Activated CD8-positive, alpha-beta T cell treated with anti-CD3 and anti-CD28 coated beads, Interleukin-2, amount 10 ng/mL, durations not matched to agents 7 days and 5 days (primary cell): ENCODE measurements around the gene MTLN. TPM values are rescaled to one million over a fixed set of nuclear protein-coding genes. Genes with fewer than 3 reads are reported as not detected.

Experiments used
- ATAC-seq: fragments of 150-1000 bp; cut with Tn5 transposase; one replicate; pipeline ENCODE4 v1.10.0; 2021; ENCODE audit warnings: moderate library complexity
- CTCF ChIA-PET: fragments of 350-600 bp; sonication (Branson Sonifier 250); formaldehyde crosslinking; loops from one replicate; lab custom pipeline; 2021; ENCODE audit warnings: antibody characterized with exemption; lab: Charles Lee
- POLR2A ChIA-PET: fragments of 350-600 bp; sonication (Branson Sonifier 250); formaldehyde crosslinking; loops from one replicate; lab custom pipeline; 2021; ENCODE audit warnings: antibody characterized with exemption; lab: Charles Lee
- DNase-seq: peaks from one replicate; pipeline ENCODE4 v3.0.0-alpha.2; 2020
- H3K27ac Mint-ChIP-seq: one replicate; pipeline ENCODE4 v1.8.0; 2021; ENCODE audit warnings: mild to moderate bottlenecking, mixed read lengths
- H3K27me3 Mint-ChIP-seq: one replicate; pipeline ENCODE4 v1.8.0; 2021; ENCODE audit warnings: low read depth, mixed read lengths
- H3K36me3 Mint-ChIP-seq: one replicate; pipeline ENCODE4 v1.8.0; 2021; ENCODE audit warnings: low read depth, mixed read lengths
- H3K4me1 Mint-ChIP-seq: one replicate; pipeline ENCODE4 v1.8.0; 2021; ENCODE audit warnings: low read depth, mixed read lengths
- H3K4me3 Mint-ChIP-seq: one replicate; pipeline ENCODE4 v1.8.0; 2021; ENCODE audit warnings: mild to moderate bottlenecking, mixed read lengths
- H3K9me3 Mint-ChIP-seq: one replicate; pipeline ENCODE4 v1.8.0; 2022; ENCODE audit warnings: mixed read lengths; ENCODE audit not compliant: insufficient read depth
- total RNA-seq, 2 experiments: library from RNA; stranded (reverse); gene quantifications; one replicate each; pipeline ENCODE4 v1.2.3, GENCODE V29; 2021

MTLN gene
- total RNA-seq, 2 experiments from 2014 or later: 44.7 to 48.2 TPM

DNA sequence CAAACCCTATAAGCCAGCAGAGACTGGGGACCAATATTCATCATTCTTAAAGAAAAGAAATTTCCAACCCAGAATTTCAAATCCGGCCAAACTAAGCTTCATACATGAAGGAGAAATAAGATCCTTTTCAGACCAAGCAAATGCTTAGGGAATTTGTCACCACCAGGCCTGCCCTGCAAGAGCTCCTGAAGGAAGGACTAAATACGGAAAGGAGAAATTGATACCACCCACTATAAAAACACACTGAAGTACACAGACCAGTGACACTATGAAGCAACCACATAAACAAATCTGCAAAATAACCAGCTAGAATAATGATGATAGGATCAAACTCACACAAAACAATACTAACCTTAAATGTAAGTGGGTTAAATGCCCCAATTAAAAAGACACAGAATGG is 29.9 kb downstream of the MTLN start:
- DNase-seq (no peak), ATAC-seq (no peak)
- Mint-ChIP-seq H3K4me3 (no peak overlapping the region), H3K9me3 (peaks cover 13% of the 10 kb centered on the region), H3K27me3 (peaks cover 5% of the 10 kb centered on the region), H3K36me3 (no peaks in the 10 kb centered on the region), H3K4me1 (no peaks in the 10 kb centered on the region), H3K27ac (no peak overlapping the region)
- CTCF ChIA-PET: no interaction called here
- POLR2A ChIA-PET: no interaction called here

DNA sequence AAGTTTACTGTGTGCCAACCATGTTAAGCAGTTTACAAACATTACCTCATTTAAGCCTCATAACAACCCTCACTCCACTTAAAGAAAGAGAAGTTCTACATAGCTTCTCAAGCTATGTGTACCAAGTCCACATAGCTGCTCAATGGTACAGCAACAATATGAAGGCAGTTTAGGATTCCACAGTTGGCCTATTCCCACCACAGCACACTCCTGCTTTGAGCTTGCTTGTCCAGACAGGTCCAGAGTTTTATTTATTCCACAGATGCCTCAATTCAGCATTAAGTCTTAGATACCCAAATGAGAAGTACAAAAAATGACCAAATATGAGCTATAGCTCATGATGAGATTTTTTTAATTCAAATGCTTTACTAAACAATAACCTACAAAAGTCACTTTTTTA is 32.3 kb downstream of the MTLN start:
- ATAC-seq (no peak), DNase-seq (no peak)
- peaks cover 8% of the 10 kb centered on the region for H3K9me3 Mint-ChIP-seq
- no peak overlapping the region for H3K4me3 Mint-ChIP-seq
- ChIA-PET CTCF (interaction anchor here (1.2 kb wide), 1 partner anchor 23 kb away, joined by 3 read pairs; no protein-coding TSS in a partner anchor), POLR2A (no interaction called here)
- H3K4me1 Mint-ChIP-seq: no peaks in the 10 kb centered on the region
- peaks cover 2% of the 10 kb centered on the region for H3K27me3 Mint-ChIP-seq
- H3K27ac Mint-ChIP-seq: no peak overlapping the region
- no peaks in the 10 kb centered on the region for H3K36me3 Mint-ChIP-seq

DNA sequence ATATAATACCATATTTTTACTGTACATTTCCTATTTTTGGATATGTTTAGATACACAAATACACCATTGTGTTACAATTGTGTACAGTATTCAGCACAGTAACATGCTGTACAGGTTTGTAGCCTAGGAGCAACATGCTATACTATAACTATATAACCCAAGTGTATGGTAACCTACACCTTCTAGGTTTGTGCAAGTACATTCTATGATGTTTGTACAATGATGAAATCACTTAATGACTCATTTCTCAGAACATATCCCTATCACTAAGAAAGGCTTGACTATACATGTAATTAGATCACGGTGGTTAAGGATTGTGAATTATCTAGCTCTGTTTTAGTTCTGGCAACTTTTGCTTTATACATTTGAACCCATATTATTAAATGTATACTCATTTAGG is 38.8 kb downstream of the MTLN start:
- H3K4me3 Mint-ChIP-seq: no peak overlapping the region
- H3K4me1 Mint-ChIP-seq: peaks cover 7% of the 10 kb centered on the region
- no peaks in the 10 kb centered on the region for H3K9me3 Mint-ChIP-seq
- H3K27ac Mint-ChIP-seq: no peak overlapping the region
- ChIA-PET POLR2A (no interaction called here), CTCF (no interaction called here)
- no peak for DNase-seq
- no peak for ATAC-seq
- H3K36me3 Mint-ChIP-seq: no peaks in the 10 kb centered on the region
- H3K27me3 Mint-ChIP-seq: peaks cover 8% of the 10 kb centered on the region

DNA sequence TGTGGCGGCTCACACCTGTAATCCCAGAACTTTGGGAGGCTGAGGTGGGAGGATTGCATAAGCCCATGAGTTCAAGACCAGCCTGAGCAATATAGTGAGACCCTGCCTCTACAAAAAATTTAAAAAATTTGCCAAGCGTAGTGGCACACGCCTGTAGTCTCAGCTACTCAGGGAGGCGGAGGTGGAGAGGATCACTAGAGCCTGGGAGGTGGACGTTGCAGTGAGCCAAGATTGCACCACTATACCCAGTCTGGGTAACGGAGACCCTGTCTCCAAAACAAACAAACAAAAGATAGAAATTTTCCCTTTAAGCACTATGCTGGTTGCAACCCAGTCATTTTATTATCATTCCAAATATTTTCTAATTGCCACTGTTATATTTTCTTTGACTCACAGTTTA is 39.8 kb downstream of the MTLN start:
- H3K27ac Mint-ChIP-seq: no peak overlapping the region
- DNase-seq: no peak
- peaks cover 7% of the 10 kb centered on the region for H3K4me1 Mint-ChIP-seq
- CTCF ChIA-PET: no interaction called here
- H3K9me3 Mint-ChIP-seq: no peaks in the 10 kb centered on the region
- POLR2A ChIA-PET: no interaction called here
- ATAC-seq: no peak
- peaks cover 8% of the 10 kb centered on the region for H3K27me3 Mint-ChIP-seq
- H3K36me3 Mint-ChIP-seq: no peaks in the 10 kb centered on the region
- no peak overlapping the region for H3K4me3 Mint-ChIP-seq

DNA sequence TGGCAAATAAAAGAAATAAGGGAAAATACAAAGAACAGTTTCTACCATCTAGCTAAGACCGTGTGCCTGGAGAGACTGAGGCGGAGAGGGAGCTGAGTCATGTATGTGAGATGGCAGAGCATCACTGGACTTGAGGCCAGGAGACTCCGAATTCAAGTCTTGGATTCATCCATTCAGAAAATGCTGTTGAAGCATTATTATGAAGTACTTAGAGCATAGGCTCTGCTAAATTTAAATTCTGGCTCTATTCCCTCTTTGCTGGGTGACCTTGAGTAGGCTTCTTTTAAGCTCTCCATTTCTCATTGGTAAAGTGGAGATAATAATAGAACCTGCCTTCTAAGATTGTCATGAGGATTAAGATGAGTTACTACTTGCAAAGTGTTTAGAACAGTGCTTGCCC is 42.2 kb downstream of the MTLN start:
- CTCF ChIA-PET: interaction anchor here (3.3 kb wide), 1 partner anchor 13 kb away, joined by 14 read pairs; no protein-coding TSS in a partner anchor
- no peak for ATAC-seq
- no peaks in the 10 kb centered on the region for H3K36me3 Mint-ChIP-seq
- H3K4me3 Mint-ChIP-seq: no peak overlapping the region
- no peak overlapping the region for H3K27ac Mint-ChIP-seq
- peaks cover 11% of the 10 kb centered on the region for H3K27me3 Mint-ChIP-seq
- peaks cover 7% of the 10 kb centered on the region for H3K4me1 Mint-ChIP-seq
- POLR2A ChIA-PET: no interaction called here
- H3K9me3 Mint-ChIP-seq: no peaks in the 10 kb centered on the region
- DNase-seq: no peak

DNA sequence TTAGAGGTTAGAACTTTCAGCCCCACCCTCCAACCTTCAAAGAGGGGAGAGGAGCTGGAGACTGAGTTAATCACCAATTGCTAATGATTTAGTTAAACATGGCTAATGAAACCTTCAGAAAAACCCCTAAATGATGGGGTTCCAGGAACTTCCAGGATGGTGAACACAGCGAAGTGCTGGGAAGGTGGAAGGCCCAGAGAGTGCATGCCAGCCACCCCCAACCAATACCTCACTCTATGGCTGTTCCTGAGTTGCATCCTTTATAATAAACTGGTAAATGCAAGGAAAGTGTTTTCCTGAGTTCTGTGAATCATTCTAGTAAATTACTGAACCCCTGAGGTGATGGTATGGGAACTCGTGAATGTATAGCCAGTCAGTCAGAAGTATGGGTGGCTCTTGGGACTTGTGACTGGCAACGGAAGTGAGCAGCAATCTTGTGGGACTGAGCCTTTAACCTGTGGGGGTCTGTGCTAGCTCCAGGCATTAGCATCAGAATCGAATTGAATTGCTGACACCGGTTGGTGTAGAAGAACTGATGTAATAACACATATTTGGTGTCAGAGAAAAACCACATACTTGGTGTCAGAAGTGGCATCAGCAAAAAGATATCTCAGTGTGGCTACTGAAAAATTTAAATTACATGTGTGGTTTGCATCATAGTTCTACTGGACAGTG is 44.9 kb downstream of the MTLN start:
- no peaks in the 10 kb centered on the region for H3K9me3 Mint-ChIP-seq
- no peak for DNase-seq
- H3K4me3 Mint-ChIP-seq: no peak overlapping the region
- H3K4me1 Mint-ChIP-seq: peaks cover 7% of the 10 kb centered on the region
- H3K27me3 Mint-ChIP-seq: peaks cover 13% of the 10 kb centered on the region
- no peaks in the 10 kb centered on the region for H3K36me3 Mint-ChIP-seq
- no peak overlapping the region for H3K27ac Mint-ChIP-seq
- no peak for ATAC-seq
- CTCF ChIA-PET: interaction anchor here (1.0 kb wide), 2 partner anchors 10 kb away, joined by 3 to 5 read pairs; no protein-coding TSS in a partner anchor
- POLR2A ChIA-PET: no interaction called here

DNA sequence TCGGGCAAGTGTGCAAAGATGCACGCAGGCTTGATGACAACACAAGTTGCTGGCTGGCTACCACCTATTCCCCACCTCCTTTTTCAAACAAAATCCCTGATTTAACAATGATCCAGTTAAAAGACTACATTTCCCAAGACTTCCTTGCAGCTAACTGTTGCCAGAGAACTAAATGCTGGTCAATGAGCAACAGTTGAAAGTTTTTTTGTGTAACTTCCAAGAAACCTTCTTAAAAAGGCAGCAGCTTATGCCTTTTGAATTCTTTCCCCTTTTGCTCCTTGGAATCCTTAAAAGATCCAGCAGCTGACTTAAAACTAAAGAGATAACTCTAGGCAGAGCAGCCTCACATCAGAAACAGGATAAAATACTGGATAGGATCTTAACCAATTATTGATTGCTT is 46.1 kb downstream of the MTLN start:
- DNase-seq (no peak), ATAC-seq (no peak)
- no peaks in the 10 kb centered on the region for H3K9me3 Mint-ChIP-seq
- ChIA-PET POLR2A (no interaction called here), CTCF (no interaction called here)
- no peak overlapping the region for H3K27ac Mint-ChIP-seq
- no peaks in the 10 kb centered on the region for H3K36me3 Mint-ChIP-seq
- H3K4me1 Mint-ChIP-seq: peaks cover 7% of the 10 kb centered on the region
- H3K4me3 Mint-ChIP-seq: no peak overlapping the region
- peaks cover 12% of the 10 kb centered on the region for H3K27me3 Mint-ChIP-seq

Other genes starting within 250 kb of the MTLN start
- gene MALL, start 96.7 kb downstream of the MTLN start, total RNA-seq: not detected
- under 1 TPM; 0.42 to 0.60 TPM for gene NPHP1, start 7.5 kb downstream of the MTLN start, total RNA-seq